Glomerular endothelial cell (primary cell): ENCODE measurements around the gene GPRC5B. TPM values are rescaled to one million over a fixed set of nuclear protein-coding genes. Genes with fewer than 3 reads are reported as not detected.

Source experiments
- DNase-seq: peaks from one replicate; pipeline ENCODE4 v3.0.0-alpha.2; 2011; ENCODE audit warnings: low read depth, low spot score; ENCODE audit errors: extremely low read depth
- total RNA-seq: library from RNA; depleted of rRNA; stranded (reverse); fragments of >200 nt; gene quantifications from 2 replicates; pipeline ENCODE4 v1.2.3, GENCODE V29; 2015

The GPRC5B gene
- total RNA-seq, 1 donor from 2014 or later: 109 TPM

GRCh38 chr16:19822533-19822932 is 62.1 kb downstream of the GPRC5B start:
- no peak for DNase-seq

GRCh38 chr16:19817875-19818274 is 66.8 kb downstream of the GPRC5B start:
- no peak for DNase-seq

- no peak for DNase-seq
Observed at GRCh38 chr16:19817122-19817521, 67.5 kb downstream of the GPRC5B start.

- no peak for DNase-seq
Observed at GRCh38 chr16:19815418-19815817, 69.2 kb downstream of the GPRC5B start.

GRCh38 chr16:19812986-19813385 is 71.7 kb downstream of the GPRC5B start:
- no peak for DNase-seq

GRCh38 chr16:19810817-19811731 is 73.6 kb downstream of the GPRC5B start:
- no peak for DNase-seq

GRCh38 chr16:19809693-19810092 is 75.0 kb downstream of the GPRC5B start:
- no peak for DNase-seq

GRCh38 chr16:19809121-19809635 is 75.5 kb downstream of the GPRC5B start:
- DNase-seq: no peak

- DNase-seq: no peak
Observed at GRCh38 chr16:19808061-19808641, 76.5 kb downstream of the GPRC5B start.

Other genes with a start within 250 kb of the GPRC5B start
- gene KNOP1, start 166.6 kb downstream of the GPRC5B start, total RNA-seq: 23.2 and 29.0 TPM in 2 replicates
- gene IQCK, start 166.6 kb downstream of the GPRC5B start, total RNA-seq: 36.1 and 52.3 TPM in 2 replicates
- gene GPR139, start 189.0 kb upstream of the GPRC5B start, total RNA-seq: not detected in 2 replicates